ENCODE measurements around the gene RBM3.

Gene RBM3

DNA sequence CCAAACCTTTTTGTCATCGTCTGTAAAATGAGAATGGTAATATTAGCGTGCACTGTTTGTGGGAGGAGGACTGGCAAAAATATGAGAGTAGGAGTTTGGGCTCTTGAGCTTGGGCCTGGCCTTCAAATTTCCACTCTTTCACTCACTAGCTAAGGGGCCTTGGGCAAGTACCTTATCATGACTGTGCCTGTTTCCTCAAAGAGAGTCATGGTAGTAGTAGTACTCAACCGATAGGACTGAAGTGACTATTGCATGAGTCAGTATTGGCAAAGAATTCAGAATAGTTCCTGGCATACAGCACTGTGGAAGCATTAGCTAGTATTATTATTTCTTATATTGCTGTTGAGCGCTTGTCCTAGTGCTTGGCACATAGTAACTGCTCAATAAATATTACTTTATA is 16.0 kb upstream of the RBM3 start:
- H3K27ac Mint-ChIP-seq = no peak overlapping the region
- H3K4me3 Mint-ChIP-seq = no peak overlapping the region
- H3K36me3 Mint-ChIP-seq (ENCODE audit: low read depth) = peaks cover 19% of the 10 kb centered on the region
- H3K27me3 Mint-ChIP-seq (ENCODE audit: low read depth) = no peaks in the 10 kb centered on the region
- H3K9me3 Mint-ChIP-seq = no peaks in the 10 kb centered on the region
- H3K4me1 Mint-ChIP-seq (ENCODE audit: low read depth) = peaks cover 4% of the 10 kb centered on the region

DNA sequence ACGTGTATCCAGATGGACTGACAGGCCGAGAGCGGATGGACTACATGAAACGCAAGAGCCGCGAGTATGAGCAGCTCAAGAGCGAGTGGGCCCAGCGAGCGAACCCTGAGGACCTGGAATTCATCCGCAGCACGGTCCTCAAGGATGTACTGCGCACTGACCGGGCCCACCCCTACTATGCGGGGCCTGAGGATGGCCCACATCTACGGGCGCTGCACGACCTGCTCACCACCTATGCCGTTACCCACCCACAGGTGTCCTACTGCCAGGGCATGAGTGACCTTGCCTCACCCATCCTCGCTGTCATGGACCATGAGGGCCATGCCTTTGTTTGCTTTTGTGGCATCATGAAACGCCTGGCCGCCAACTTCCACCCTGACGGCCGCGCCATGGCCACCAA is 14.6 kb upstream of the RBM3 start:
- Mint-ChIP-seq H3K4me1 (ENCODE audit: low read depth) (peaks cover 2% of the 10 kb centered on the region), H3K36me3 (ENCODE audit: low read depth) (peaks cover 16% of the 10 kb centered on the region), H3K4me3 (no peak overlapping the region), H3K9me3 (no peaks in the 10 kb centered on the region), H3K27ac (no peak overlapping the region), H3K27me3 (ENCODE audit: low read depth) (no peaks in the 10 kb centered on the region)

DNA sequence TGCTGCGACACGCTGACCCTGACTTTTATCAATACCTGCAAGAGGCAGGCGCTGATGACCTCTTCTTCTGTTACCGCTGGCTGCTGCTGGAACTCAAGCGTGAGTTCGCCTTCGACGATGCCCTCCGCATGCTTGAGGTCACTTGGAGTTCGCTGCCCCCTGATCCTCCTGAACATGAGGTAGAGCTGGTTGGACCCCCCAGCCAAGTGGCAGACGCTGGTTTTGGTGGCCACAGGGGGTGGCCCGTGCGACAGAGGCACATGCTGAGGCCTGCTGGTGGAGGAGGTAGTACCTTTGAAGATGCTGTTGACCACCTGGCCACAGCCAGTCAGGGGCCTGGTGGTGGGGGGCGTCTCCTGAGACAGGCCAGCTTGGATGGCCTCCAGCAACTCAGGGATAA is 14.2 kb upstream of the RBM3 start:
- H3K36me3 Mint-ChIP-seq (ENCODE audit: low read depth) = peaks cover 13% of the 10 kb centered on the region
- H3K27me3 Mint-ChIP-seq (ENCODE audit: low read depth) = no peaks in the 10 kb centered on the region
- H3K9me3 Mint-ChIP-seq = no peaks in the 10 kb centered on the region
- H3K4me1 Mint-ChIP-seq (ENCODE audit: low read depth) = no peaks in the 10 kb centered on the region
- H3K4me3 Mint-ChIP-seq = no peak overlapping the region
- H3K27ac Mint-ChIP-seq = no peak overlapping the region

DNA sequence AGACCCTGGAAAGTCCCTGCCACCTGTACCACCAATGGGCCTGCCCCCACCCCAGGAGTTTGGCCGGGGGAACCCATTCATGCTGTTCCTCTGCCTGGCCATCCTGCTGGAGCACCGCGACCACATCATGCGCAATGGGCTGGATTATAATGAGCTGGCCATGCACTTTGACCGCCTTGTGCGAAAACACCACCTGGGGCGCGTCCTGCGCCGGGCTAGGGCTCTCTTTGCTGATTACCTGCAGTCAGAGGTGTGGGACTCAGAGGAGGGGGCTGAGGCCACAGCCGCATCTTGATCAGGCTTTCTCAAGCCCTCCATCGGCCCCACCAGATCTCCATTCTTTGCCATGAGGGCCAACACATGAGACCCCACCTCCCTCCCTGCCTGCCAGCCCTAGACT is 13.6 kb upstream of the RBM3 start:
- H3K27me3 Mint-ChIP-seq (ENCODE audit: low read depth) = no peaks in the 10 kb centered on the region
- H3K4me3 Mint-ChIP-seq = no peak overlapping the region
- no peaks in the 10 kb centered on the region for H3K9me3 Mint-ChIP-seq
- peaks cover 9% of the 10 kb centered on the region for H3K36me3 Mint-ChIP-seq (ENCODE audit: low read depth)
- H3K4me1 Mint-ChIP-seq (ENCODE audit: low read depth) = no peaks in the 10 kb centered on the region
- no peak overlapping the region for H3K27ac Mint-ChIP-seq

DNA sequence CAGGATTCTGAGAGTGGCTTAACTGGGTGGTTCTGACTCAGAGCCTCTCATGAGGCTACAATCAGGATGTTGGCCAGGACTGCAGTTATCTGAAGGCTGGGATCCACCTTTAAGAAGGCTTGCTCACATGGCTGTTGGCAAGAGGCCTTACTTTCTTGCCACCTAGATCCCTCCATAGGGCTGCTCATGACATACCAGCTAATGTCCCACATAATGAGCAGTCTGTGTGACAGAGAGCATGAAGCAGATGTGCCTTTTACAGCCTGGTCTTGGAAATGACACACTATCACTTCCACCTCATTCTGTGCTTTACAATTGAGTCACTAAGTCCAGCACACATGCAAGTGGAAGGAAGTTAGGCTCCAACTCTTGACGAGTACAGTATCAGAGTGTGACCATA is 4.3 kb upstream of the RBM3 start:
- peak overlapping the region; percentile 59 for H3K27ac Mint-ChIP-seq
- H3K4me1 Mint-ChIP-seq (ENCODE audit: low read depth) = peaks cover 7% of the 10 kb centered on the region
- peaks cover 4% of the 10 kb centered on the region for H3K36me3 Mint-ChIP-seq (ENCODE audit: low read depth)
- no peak overlapping the region for H3K4me3 Mint-ChIP-seq
- H3K9me3 Mint-ChIP-seq = no peaks in the 10 kb centered on the region
- no peaks in the 10 kb centered on the region for H3K27me3 Mint-ChIP-seq (ENCODE audit: low read depth)

DNA sequence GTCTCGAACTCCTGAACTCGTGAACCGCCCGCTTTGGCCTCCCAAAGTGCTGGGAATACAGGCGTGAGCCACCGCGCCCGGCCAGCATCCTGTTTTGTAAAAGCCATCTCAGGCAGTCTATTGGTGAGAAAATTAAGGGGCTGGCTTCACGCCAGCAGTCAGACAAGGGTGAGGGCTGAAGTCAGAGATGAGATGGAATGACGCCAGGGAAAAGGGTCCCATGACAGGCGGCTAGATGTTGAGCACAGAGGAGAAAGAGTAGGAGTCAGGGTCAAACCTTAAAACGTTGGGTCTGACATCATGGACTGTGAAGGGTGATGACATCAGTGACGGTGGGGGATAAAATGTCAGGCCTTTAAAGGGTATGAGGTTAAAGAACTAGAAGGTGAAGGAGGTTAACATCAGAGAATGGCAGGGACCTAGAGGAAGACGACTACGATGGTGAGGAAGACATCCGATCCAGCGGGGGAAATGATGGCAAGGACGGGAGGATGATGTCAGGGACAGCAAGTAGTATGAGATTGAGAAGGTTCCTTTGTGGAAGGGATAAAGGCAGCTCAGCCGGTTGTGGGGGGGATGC is 504 bp upstream of the RBM3 start:
- no peaks in the 10 kb centered on the region for H3K27me3 Mint-ChIP-seq (ENCODE audit: low read depth)

DNA sequence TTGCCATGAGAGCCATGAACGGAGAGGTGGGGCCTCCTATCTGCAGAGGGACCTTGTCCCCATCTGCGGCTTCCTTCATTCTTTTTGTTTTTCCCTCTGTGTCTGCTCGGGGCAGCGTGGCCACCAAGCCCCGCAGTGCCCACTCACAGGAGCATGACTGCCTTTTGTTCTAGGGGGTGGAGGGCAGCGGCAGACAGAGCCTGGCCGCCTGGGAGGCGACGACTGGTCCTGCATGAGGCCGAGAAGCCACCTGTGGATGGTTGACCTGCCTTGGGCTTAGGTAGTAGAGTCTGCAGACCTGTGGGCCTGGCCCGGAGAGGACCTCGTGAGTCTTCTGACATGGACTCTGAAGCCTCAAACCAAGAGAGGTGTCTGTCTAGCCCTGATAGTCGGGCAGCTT is 1.4 kb downstream of the RBM3 start:
- H3K27ac Mint-ChIP-seq = peak overlapping the region; percentile 99
- no peaks in the 10 kb centered on the region for H3K27me3 Mint-ChIP-seq (ENCODE audit: low read depth)
- H3K4me1 Mint-ChIP-seq (ENCODE audit: low read depth) = peaks cover 18% of the 10 kb centered on the region
- H3K4me3 Mint-ChIP-seq = peak overlapping the region; percentile 92
- peaks cover 38% of the 10 kb centered on the region for H3K36me3 Mint-ChIP-seq (ENCODE audit: low read depth)
- no peaks in the 10 kb centered on the region for H3K9me3 Mint-ChIP-seq

More for the DNA sequence above, 504 bp upstream of the RBM3 start:
- Mint-ChIP-seq H3K4me3 (peak overlapping the region; percentile 92), H3K27ac (peak overlapping the region; percentile 99), H3K36me3 (ENCODE audit: low read depth) (peaks cover 31% of the 10 kb centered on the region), H3K9me3 (no peaks in the 10 kb centered on the region), H3K4me1 (ENCODE audit: low read depth) (peaks cover 14% of the 10 kb centered on the region)

DNA sequence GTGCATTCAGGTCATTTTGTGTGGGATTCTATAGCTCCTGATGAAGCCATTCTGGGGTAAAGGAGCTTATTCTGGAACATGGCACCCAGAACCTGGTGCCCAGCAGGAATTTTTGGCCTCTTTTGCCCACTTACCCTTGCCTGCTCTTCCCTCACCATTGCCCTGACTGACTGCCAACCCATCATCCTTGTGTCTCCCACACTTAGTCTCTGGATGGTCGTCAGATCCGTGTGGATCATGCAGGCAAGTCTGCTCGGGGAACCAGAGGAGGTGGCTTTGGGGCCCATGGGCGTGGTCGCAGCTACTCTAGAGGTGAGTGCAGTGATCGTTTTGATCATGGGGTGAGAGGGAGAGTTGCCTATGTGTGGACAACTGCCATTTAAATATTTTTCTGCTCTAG is 1.8 kb downstream of the RBM3 start:
- Mint-ChIP-seq H3K27me3 (ENCODE audit: low read depth) (no peaks in the 10 kb centered on the region), H3K27ac (peak overlapping the region; percentile 99), H3K9me3 (no peaks in the 10 kb centered on the region), H3K36me3 (ENCODE audit: low read depth) (peaks cover 38% of the 10 kb centered on the region), H3K4me1 (ENCODE audit: low read depth) (peaks cover 18% of the 10 kb centered on the region), H3K4me3 (peak overlapping the region; percentile 92)

DNA sequence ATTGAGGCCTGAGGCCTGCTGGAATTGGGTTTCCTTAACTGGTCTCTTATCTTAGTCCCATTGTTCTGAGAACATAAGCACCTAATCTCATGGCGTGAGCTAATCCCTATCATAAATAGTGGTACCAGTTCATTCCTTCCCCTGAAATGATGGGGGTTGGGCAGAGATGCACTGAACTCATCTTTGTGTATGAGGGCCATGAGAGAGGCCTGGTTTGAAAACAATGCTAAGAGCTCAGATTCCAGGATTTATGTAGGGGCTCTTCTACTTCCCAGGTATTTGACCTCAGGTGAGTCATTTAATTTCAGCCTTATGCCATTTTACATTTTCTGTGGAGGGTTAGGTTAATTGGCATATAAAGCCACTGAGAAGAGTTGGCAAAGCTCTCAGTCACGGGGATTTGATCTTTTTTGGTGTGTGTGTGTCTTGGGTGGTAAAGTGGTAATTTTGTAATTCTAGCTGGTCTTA is 4.4 kb downstream of the RBM3 start:
- H3K27ac Mint-ChIP-seq = peak overlapping the region; percentile 19
- peaks cover 38% of the 10 kb centered on the region for H3K36me3 Mint-ChIP-seq (ENCODE audit: low read depth)
- H3K27me3 Mint-ChIP-seq (ENCODE audit: low read depth) = no peaks in the 10 kb centered on the region
- no peaks in the 10 kb centered on the region for H3K9me3 Mint-ChIP-seq
- peak overlapping the region; percentile 2 for H3K4me3 Mint-ChIP-seq
- H3K4me1 Mint-ChIP-seq (ENCODE audit: low read depth) = peaks cover 17% of the 10 kb centered on the region

DNA sequence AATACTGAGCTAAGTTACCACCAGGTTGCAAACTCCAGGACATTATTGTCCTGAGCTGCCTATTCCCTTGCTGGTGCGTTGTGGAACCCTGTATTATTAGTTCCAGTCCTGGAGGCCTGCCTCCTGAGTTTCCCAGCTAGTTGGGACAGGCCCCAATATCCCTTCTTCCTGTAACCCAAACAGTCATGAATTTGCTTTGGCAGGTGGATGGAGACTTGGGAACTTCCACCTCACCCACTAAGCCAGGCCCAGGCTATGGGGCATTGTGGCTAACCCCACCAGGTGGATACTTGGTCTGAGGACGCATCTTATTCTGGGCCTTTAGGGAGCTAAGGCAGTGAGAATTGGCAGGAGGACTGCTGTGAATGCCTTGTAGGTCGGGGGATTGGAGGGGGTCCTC is 5.0 kb downstream of the RBM3 start:
- H3K27me3 Mint-ChIP-seq (ENCODE audit: low read depth) = no peaks in the 10 kb centered on the region
- H3K27ac Mint-ChIP-seq = no peak overlapping the region
- no peak overlapping the region for H3K4me3 Mint-ChIP-seq
- H3K4me1 Mint-ChIP-seq (ENCODE audit: low read depth) = peaks cover 11% of the 10 kb centered on the region
- no peaks in the 10 kb centered on the region for H3K9me3 Mint-ChIP-seq
- peaks cover 38% of the 10 kb centered on the region for H3K36me3 Mint-ChIP-seq (ENCODE audit: low read depth)

DNA sequence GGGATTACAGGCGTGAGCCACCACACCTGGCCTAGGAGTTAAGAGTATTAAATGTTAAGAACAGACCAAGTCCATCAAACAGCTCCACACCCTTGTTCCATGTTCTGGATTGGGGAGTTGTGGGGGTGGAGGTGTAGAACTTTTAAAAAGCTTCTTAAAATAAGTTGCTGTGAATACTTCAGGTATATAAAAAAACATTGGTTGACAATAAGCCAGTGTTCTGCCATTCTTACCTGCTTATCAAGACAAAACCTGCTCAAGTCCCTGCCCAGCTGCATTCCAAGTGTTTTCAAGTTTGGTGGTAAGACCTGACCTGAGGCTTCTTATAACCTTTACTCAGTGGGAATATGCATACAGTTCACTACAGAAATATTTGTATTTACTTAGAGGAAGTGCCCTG is 6.4 kb downstream of the RBM3 start:
- H3K4me3 Mint-ChIP-seq = no peak overlapping the region
- H3K27me3 Mint-ChIP-seq (ENCODE audit: low read depth) = no peaks in the 10 kb centered on the region
- no peaks in the 10 kb centered on the region for H3K9me3 Mint-ChIP-seq
- H3K36me3 Mint-ChIP-seq (ENCODE audit: low read depth) = peaks cover 27% of the 10 kb centered on the region
- H3K4me1 Mint-ChIP-seq (ENCODE audit: low read depth) = peaks cover 10% of the 10 kb centered on the region
- H3K27ac Mint-ChIP-seq = no peak overlapping the region

DNA sequence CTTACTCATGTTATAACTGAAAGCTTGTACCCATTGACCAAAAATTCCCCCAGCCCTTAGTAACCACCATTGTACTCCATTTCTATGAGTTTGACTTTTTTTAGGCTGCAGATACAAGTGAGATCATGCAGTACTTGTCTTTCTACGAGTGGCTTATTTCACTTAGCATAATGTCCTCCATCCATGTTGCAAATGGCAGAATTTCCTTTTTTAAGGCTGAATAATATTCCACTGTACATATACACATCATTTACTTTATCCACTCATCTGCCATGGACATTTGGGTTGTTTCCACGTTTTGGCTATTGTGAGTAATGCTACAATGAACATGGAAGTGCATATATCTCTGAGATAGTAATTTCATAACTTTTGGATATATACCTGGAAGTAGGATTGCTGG is 10.4 kb downstream of the RBM3 start:
- H3K4me3 Mint-ChIP-seq = no peak overlapping the region
- no peaks in the 10 kb centered on the region for H3K9me3 Mint-ChIP-seq
- H3K27ac Mint-ChIP-seq = no peak overlapping the region
- no peaks in the 10 kb centered on the region for H3K27me3 Mint-ChIP-seq (ENCODE audit: low read depth)
- peaks cover 3% of the 10 kb centered on the region for H3K4me1 Mint-ChIP-seq (ENCODE audit: low read depth)
- peaks cover 3% of the 10 kb centered on the region for H3K36me3 Mint-ChIP-seq (ENCODE audit: low read depth)

DNA sequence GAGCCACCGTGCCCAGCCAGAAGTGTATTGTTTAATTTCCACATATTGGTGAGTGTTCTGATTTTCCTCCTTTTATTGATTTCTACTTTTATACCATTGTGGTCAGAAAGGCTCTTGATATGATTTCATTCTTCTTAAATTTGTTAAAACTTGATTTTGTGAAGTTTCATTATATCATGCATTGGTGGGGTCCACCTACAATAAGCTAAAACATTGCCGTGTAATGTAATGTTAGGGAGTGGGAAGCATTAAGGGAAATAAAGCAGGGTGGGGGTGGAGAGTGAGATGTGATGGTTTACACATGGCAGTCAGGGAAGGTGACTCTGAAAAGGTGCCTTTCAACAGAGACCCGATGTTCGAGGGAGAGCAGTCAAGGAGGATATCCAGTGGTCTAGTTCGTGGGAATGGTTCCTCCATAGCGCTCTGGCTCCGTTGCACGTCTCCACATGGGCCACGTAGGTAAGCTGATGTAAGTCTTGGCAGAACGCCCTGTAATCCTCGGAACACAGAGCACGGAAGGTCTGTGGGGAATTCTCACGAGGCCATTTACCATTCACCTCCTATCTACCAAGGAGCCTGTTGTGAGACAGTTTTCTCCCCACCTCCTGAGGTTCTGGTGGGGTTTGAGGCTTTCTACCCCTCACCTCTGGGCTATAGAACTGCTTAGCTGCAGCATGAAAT is 15.3 kb downstream of the RBM3 start:
- Mint-ChIP-seq H3K4me3 (no peak overlapping the region), H3K27ac (no peak overlapping the region), H3K9me3 (no peaks in the 10 kb centered on the region), H3K4me1 (ENCODE audit: low read depth) (peaks cover 2% of the 10 kb centered on the region), H3K27me3 (ENCODE audit: low read depth) (no peaks in the 10 kb centered on the region), H3K36me3 (ENCODE audit: low read depth) (no peaks in the 10 kb centered on the region)

DNA sequence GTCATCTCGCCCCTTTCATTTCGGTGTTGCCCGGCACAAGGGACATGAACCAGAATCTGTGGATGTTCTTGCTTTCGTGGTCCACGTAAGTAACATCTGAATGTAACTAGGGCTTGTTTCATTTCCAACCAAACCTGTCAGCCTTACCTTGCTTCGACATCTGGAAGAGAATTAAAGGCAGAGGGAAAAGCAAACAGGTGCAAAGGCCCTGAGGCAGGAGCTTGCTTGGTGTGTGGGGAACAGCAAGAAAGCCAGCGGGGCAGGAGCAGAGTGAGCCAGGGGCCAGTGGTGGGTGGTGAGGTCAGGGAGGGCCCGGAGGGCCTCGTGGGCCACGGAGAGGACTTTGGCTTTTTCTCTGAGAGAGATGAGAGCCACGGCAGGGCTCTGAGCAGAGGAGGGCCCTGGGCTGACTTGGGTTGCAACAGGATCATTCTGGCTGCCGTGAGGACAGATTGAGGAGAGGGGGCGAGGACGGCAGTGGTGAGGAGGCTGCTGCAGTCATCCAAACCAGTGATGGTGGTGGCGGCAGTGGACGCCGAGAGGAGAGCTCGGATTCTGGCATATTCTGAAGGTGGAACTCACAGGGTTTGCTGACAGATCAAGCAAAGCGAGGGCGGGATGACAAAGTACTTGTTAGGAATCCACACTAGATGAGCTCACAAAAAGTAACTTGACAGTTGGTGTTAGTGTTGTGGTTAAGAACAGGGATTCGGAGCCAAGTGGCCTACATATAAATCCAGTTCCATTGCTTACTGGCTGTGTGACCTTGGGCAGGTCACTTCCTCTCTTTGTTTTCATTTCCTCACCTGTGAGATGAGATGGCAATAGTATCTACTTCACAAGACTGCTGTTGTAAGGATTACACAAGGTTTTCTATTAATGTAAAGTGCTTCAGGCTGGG is 16.2 kb downstream of the RBM3 start:
- H3K4me1 Mint-ChIP-seq (ENCODE audit: low read depth) = peaks cover 2% of the 10 kb centered on the region

More for the DNA sequence above, 16.2 kb downstream of the RBM3 start:
- Mint-ChIP-seq H3K27me3 (ENCODE audit: low read depth) (no peaks in the 10 kb centered on the region), H3K9me3 (no peaks in the 10 kb centered on the region), H3K4me3 (no peak overlapping the region), H3K27ac (no peak overlapping the region), H3K36me3 (ENCODE audit: low read depth) (no peaks in the 10 kb centered on the region)
